GM23338 (cell line): ENCODE data around the gene RNFT2. TPM values are rescaled to one million over a fixed set of nuclear protein-coding genes. Genes with fewer than 3 reads are reported as not detected.

Source experiments
- ATAC-seq: fragments of 200-7000 bp; cut with Tn5 transposase; 3 replicates; pipeline ENCODE4 v1.9.1; 2020
- DNase-seq: peaks from one replicate; pipeline ENCODE4 v3.0.0-alpha.2; 2015; ENCODE audit warnings: low spot score
- H2AFZ ChIP-seq: fragments of 200-600 bp; sonication (generic); 2 replicates; pipeline ENCODE4 v1.8.0; 2016; ENCODE audit warnings: antibody characterized with exemption, mild to moderate bottlenecking, moderate library complexity
- H3F3A ChIP-seq: fragments of 200-600 bp; sonication (generic); replicated peaks from 2 replicates; pipeline ENCODE4 v1.8.0; 2017; ENCODE audit warnings: antibody characterized with exemption, mixed run types, low read depth
- H3K27ac ChIP-seq: fragments of 200-600 bp; sonication (generic); 2 replicates; pipeline ENCODE4 v1.6.1; 2016; ENCODE audit warnings: low read depth
- H3K27me3 ChIP-seq: fragments of 200-600 bp; sonication (generic); 2 replicates; pipeline ENCODE4 v1.8.0; 2016; ENCODE audit warnings: mild to moderate bottlenecking, mixed run types, moderate library complexity; ENCODE audit not compliant: insufficient read depth
- H3K36me3 ChIP-seq: fragments of 200-600 bp; sonication (generic); 2 replicates; pipeline ENCODE4 v1.8.0; 2016; ENCODE audit warnings: mild to moderate bottlenecking; ENCODE audit not compliant: insufficient read depth
- H3K4me1 ChIP-seq: fragments of 200-600 bp; sonication (generic); 2 replicates; pipeline ENCODE4 v1.8.0; 2016; ENCODE audit warnings: mild to moderate bottlenecking, moderate library complexity; ENCODE audit not compliant: insufficient read depth
- H3K4me2 ChIP-seq: fragments of 200-600 bp; sonication (generic); 2 replicates; pipeline ENCODE4 v1.7.1; 2017; ENCODE audit warnings: mixed run types
- H3K4me3 ChIP-seq: fragments of 200-600 bp; sonication (generic); 2 replicates; pipeline ENCODE4 v1.6.1; 2016; ENCODE audit warnings: mixed run types
- H3K79me2 ChIP-seq: fragments of 200-600 bp; sonication (generic); replicated peaks from 2 replicates; pipeline ENCODE4 v1.8.0; 2017; ENCODE audit warnings: mild to moderate bottlenecking; ENCODE audit not compliant: insufficient read depth
- H3K9me2 ChIP-seq: fragments of 200-600 bp; sonication (generic); 2 replicates; pipeline ENCODE4 v1.8.0; 2017; ENCODE audit not compliant: insufficient read depth
- H4K20me1 ChIP-seq: fragments of 200-600 bp; sonication (generic); replicated peaks from 2 replicates; pipeline ENCODE4 v1.8.0; 2017; ENCODE audit warnings: mild to moderate bottlenecking; ENCODE audit not compliant: insufficient read depth
- H3K27ac Mint-ChIP-seq: 2 replicates; pipeline ENCODE4 v1.8.0; 2020; ENCODE audit warnings: inconsistent platforms, mild to moderate bottlenecking, moderate library complexity, mixed read lengths
- H3K27me3 Mint-ChIP-seq: 3 replicates; pipeline ENCODE4 v1.8.0; 2022; ENCODE audit warnings: low read depth, mild to moderate bottlenecking, moderate library complexity, mixed read lengths, inconsistent platforms; ENCODE audit not compliant: insufficient read depth, poor library complexity
- H3K36me3 Mint-ChIP-seq: 3 replicates; pipeline ENCODE4 v1.8.0; 2021; ENCODE audit warnings: low read depth, mild to moderate bottlenecking, inconsistent platforms, moderate library complexity, mixed read lengths
- H3K4me1 Mint-ChIP-seq: 3 replicates; pipeline ENCODE4 v1.8.0; 2020; ENCODE audit warnings: mild to moderate bottlenecking, inconsistent platforms, mixed read lengths
- H3K4me3 Mint-ChIP-seq: 3 replicates; pipeline ENCODE4 v1.8.0; 2021; ENCODE audit warnings: moderate library complexity, mild to moderate bottlenecking, inconsistent platforms, mixed read lengths
- H3K9me3 Mint-ChIP-seq: 3 replicates; pipeline ENCODE4 v1.8.0; 2020; ENCODE audit warnings: moderate library complexity, mild to moderate bottlenecking, inconsistent platforms, mixed read lengths
- CREB1 ChIP-seq: fragments of 250-450 bp; sonication (Bioruptor Pico); IDR thresholded peaks from 2 replicates; pipeline ENCODE4 v1.5.0; 2020; ENCODE audit warnings: low read depth, mild to moderate bottlenecking, moderate library complexity
- EZH2 ChIP-seq: fragments of 200-600 bp; sonication (generic); IDR thresholded peaks from one replicate; pipeline ENCODE4 v1.8.0; 2017; ENCODE audit warnings: antibody characterized with exemption, mild to moderate bottlenecking, low read depth; ENCODE audit not compliant: unreplicated experiment
- EZH2phosphoT487 ChIP-seq: fragments of 200-600 bp; sonication (generic); IDR thresholded peaks from one replicate; pipeline ENCODE4 v1.8.1; 2018; ENCODE audit warnings: antibody characterized with exemption; ENCODE audit not compliant: unreplicated experiment
- NANOG ChIP-seq: IDR thresholded peaks from 2 replicates; pipeline ENCODE4 v1.6.1; 2016; ENCODE audit warnings: antibody characterized with exemption, borderline replicate concordance
- polyA plus RNA-seq: library from polyadenylated mRNA; unstranded; fragments of >200 nt; fragmentation: Nextera tagmentation; extraction: Ambion mirVana; gene quantifications from 2 replicates; pipeline ENCODE4 v1.2.1, GENCODE V29; 2016
- total RNA-seq: library from RNA; depleted of rRNA; stranded (reverse); fragments of >200 nt; shearing (Covaris generic); gene quantifications from 2 replicates; pipeline ENCODE4 v1.2.3, GENCODE V29; 2014
- TF ChIP-seq, protein P1 (sequence below), 2 experiments: fragments of 200-600 bp in 1 of 2; sonication (generic) in 1 of 2; conservative IDR thresholded peaks; 2 replicates each; pipeline versions ENCODE4 v1.5.1 to v1.6.1; 2016 to 2017; ENCODE audit warnings: antibody characterized with exemption in 2 of 2, low read depth in 2 of 2, mild to moderate bottlenecking in 2 of 2, moderate library complexity in 1 of 2

RNFT2 gene
- total and polyA plus RNA-seq, 2 experiments from 2014 or later = 19.3 to 22.9 TPM

DNA sequence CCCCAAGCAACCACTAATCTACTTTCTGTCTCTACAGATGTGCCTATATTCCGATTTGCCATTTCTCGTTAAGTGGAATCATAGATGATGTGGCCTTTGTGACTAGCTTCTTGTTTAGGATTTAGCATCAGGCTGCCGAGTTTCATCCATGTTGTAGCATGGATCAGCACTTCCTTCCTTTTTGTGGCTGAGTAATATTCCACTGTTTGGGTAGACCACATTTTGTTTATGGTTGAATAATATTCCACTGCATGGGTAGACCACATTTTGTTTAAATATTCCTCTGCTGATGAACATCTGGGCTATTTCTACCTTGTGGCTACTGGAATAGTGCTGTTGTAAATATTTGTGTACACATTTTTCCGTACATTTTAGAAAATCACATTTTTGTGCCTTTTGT is 36.7 kb upstream of the RNFT2 start:
- Histone ChIP-seq H3K4me1 (no peaks in the 10 kb centered on the region), H3F3A (no peaks in the 10 kb centered on the region; the same call in 1 of the 2 replicates), H3K27me3 (no peaks in the 10 kb centered on the region), H3K4me2 (no peak overlapping the region), H2AFZ (no peak overlapping the region), H3K79me2 (no peaks in the 10 kb centered on the region), H3K27ac (no peak overlapping the region), H3K4me3 (no peak overlapping the region), H4K20me1 (no peaks in the 10 kb centered on the region), H3K9me2 (no peaks in the 10 kb centered on the region), H3K36me3 (no peaks in the 10 kb centered on the region; the same call in 1 of the 2 replicates)
- Mint-ChIP-seq H3K4me1 (peaks cover 3% of the 10 kb centered on the region; the same call in 2 of the 3 replicates), H3K36me3 (no peaks in the 10 kb centered on the region), H3K9me3 (no peaks in the 10 kb centered on the region), H3K27ac (no peak overlapping the region), H3K27me3 (peaks cover 4% of the 10 kb centered on the region), H3K4me3 (no peak overlapping the region)
- TF ChIP-seq EZH2 = no peak
- TF ChIP-seq, protein P1, sequence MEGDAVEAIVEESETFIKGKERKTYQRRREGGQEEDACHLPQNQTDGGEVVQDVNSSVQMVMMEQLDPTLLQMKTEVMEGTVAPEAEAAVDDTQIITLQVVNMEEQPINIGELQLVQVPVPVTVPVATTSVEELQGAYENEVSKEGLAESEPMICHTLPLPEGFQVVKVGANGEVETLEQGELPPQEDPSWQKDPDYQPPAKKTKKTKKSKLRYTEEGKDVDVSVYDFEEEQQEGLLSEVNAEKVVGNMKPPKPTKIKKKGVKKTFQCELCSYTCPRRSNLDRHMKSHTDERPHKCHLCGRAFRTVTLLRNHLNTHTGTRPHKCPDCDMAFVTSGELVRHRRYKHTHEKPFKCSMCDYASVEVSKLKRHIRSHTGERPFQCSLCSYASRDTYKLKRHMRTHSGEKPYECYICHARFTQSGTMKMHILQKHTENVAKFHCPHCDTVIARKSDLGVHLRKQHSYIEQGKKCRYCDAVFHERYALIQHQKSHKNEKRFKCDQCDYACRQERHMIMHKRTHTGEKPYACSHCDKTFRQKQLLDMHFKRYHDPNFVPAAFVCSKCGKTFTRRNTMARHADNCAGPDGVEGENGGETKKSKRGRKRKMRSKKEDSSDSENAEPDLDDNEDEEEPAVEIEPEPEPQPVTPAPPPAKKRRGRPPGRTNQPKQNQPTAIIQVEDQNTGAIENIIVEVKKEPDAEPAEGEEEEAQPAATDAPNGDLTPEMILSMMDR (conservative IDR thresholded peaks at IDR 0.05; ENCODE audit: low read depth in 2 of 2) = no peak
- DNase-seq (no peak), ATAC-seq (no peak)

DNA sequence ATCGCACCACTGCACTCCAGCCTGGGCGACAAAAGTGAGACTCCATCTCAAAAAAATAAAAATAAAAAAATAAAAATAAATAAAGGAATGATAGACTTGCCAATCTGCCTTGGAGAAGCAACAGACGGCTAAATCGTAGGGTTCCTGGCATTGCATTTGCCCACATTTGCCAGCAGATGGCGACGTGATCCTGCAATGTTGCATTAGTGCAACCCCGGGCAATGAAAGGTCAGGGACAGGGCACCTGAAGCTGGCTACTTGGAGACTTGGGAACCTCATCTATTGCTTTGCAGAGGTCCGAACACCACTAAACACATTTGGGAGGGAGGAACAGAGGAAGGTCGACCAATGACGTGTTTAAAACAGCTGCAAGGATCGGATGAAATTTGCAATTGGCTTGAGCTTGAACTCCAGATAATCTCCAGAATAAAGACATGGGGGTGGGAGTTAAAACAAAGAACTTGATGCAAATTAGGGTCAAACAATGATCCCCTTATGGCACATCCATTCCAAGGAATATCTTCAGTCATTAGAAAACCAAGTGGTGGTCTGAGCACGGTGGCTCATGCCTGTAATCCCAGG is 34.8 kb upstream of the RNFT2 start:
- TF ChIP-seq EZH2phosphoT487 (no peak), CREB1 (0 out of 2 replicates have a peak, but pooled peaks have one; percentile 9), NANOG (no peak)
- TF ChIP-seq, protein P1 (conservative IDR thresholded peaks at IDR 0.05; ENCODE audit: low read depth in 2 of 2) = peak; percentile 91 to 98
- H3K36me3 ChIP-seq = no peaks in the 10 kb centered on the region; the same call in 1 of the 2 replicates
- Mint-ChIP-seq H3K9me3 (no peaks in the 10 kb centered on the region), H3K36me3 (no peaks in the 10 kb centered on the region), H3K27me3 (peaks cover 5% of the 10 kb centered on the region), H3K4me3 (no peak overlapping the region), H3K4me1 (peaks cover 3% of the 10 kb centered on the region; the same call in 2 of the 3 replicates), H3K27ac (no peak overlapping the region)
- H3K79me2 ChIP-seq = no peaks in the 10 kb centered on the region
- no peaks in the 10 kb centered on the region for H3K4me1 ChIP-seq
- no peaks in the 10 kb centered on the region for H4K20me1 ChIP-seq
- no peaks in the 10 kb centered on the region; the same call in 1 of the 2 replicates for H3F3A ChIP-seq
- H3K9me2 ChIP-seq = no peaks in the 10 kb centered on the region
- H3K4me2 ChIP-seq = no peak overlapping the region
- H2AFZ ChIP-seq = no peak overlapping the region
- no peak overlapping the region for H3K4me3 ChIP-seq
- peak; percentile 92 for DNase-seq
- ATAC-seq = peak; percentile 98
- H3K27me3 ChIP-seq = no peaks in the 10 kb centered on the region
- H3K27ac ChIP-seq = no peak overlapping the region
